PC-9 (cell line): ENCODE results near the gene MRGPRX3. TPM values are rescaled to one million over a fixed set of nuclear protein-coding genes. Genes with fewer than 3 reads are reported as not detected.

Experiments
- BruUV-seq: library from RNA; stranded (reverse); fragments of 400-500 nt; replicated peaks from 2 replicates; lab custom pipeline; 2021; lab: Mats Ljungman, UMichigan
- CTCF ChIA-PET: fragments of 300-600 bp; sonication (Branson Sonifier 250); formaldehyde crosslinking; loops from one replicate; lab custom pipeline; 2022; ENCODE audit warnings: antibody characterized with exemption; lab: Charles Lee
- POLR2A ChIA-PET: fragments of 300-600 bp; sonication (Branson Sonifier 250); formaldehyde crosslinking; loops from one replicate; lab custom pipeline; 2022; ENCODE audit warnings: antibody characterized with exemption; ENCODE audit not compliant: unreplicated experiment; lab: Charles Lee
- DNase-seq, 2 experiments: peaks; one replicate each; pipeline versions ENCODE4 v3.0.0 to v3.0.0-alpha.2; 2015 to 2022; ENCODE audit warnings: mixed read lengths in 1 of 2
- H2AFZ ChIP-seq: fragments of 200-600 bp; sonication (generic); 2 replicates; pipeline ENCODE4 v1.8.1; 2017; ENCODE audit warnings: antibody characterized with exemption
- H3F3A ChIP-seq: fragments of 200-600 bp; sonication (generic); 2 replicates; pipeline ENCODE4 v1.8.1; 2017; ENCODE audit warnings: antibody characterized with exemption, mild to moderate bottlenecking, low read depth; ENCODE audit not compliant: insufficient read depth
- H3K27ac ChIP-seq: fragments of 200-600 bp; sonication (generic); 2 replicates; pipeline ENCODE4 v1.6.1; 2016; ENCODE audit warnings: mixed run types
- H3K27me3 ChIP-seq: fragments of 200-600 bp; sonication (generic); 2 replicates; pipeline ENCODE4 v1.6.1; 2016; ENCODE audit warnings: low read depth, mixed run types; ENCODE audit not compliant: insufficient read depth
- H3K36me3 ChIP-seq: fragments of 200-600 bp; sonication (generic); 2 replicates; pipeline ENCODE4 v1.6.1; 2016; ENCODE audit warnings: low read depth, mixed run types
- H3K4me1 ChIP-seq: fragments of 200-600 bp; sonication (generic); replicated peaks from 2 replicates; pipeline ENCODE4 v1.6.1; 2016; ENCODE audit warnings: mixed run types; ENCODE audit not compliant: insufficient read depth
- H3K4me2 ChIP-seq: fragments of 200-600 bp; sonication (generic); 2 replicates; pipeline ENCODE4 v1.6.1; 2017; ENCODE audit warnings: mixed run types
- H3K4me3 ChIP-seq: fragments of 200-600 bp; sonication (generic); 2 replicates; pipeline ENCODE4 v1.6.1; 2016; ENCODE audit warnings: mixed run types
- H3K79me2 ChIP-seq: fragments of 200-600 bp; sonication (generic); 2 replicates; pipeline ENCODE4 v1.6.1; 2017; ENCODE audit warnings: low read depth, mixed run types
- H3K9me2 ChIP-seq: fragments of 200-600 bp; sonication (generic); 2 replicates; pipeline ENCODE4 v1.8.1; 2017; ENCODE audit warnings: mild to moderate bottlenecking; ENCODE audit not compliant: insufficient read depth
- H3K9me3 ChIP-seq: fragments of 200-600 bp; sonication (generic); 2 replicates; pipeline ENCODE4 v1.8.1; 2016; ENCODE audit warnings: low read depth; ENCODE audit not compliant: insufficient read depth
- H4K20me1 ChIP-seq: fragments of 200-600 bp; sonication (generic); 2 replicates; pipeline ENCODE4 v1.8.1; 2017; ENCODE audit not compliant: insufficient read depth
- EZH2 ChIP-seq: fragments of 200-600 bp; sonication (generic); IDR thresholded peaks from 2 replicates; pipeline ENCODE4 v1.8.0; 2017; ENCODE audit warnings: antibody characterized with exemption, low read depth
- intact Hi-C: fragments of 100-400 bp; cut with micrococcal nuclease; formaldehyde crosslinking; loops from one replicate; pipeline ENCODE4 v1.10.0; 2022; ENCODE audit not compliant: unreplicated experiment
- total RNA-seq: library from RNA; stranded (reverse); gene quantifications from 2 replicates; pipeline ENCODE4 v1.2.3, GENCODE V29; 2021
- TF ChIP-seq, protein P1 (sequence below): fragments of 200-600 bp; sonication (generic); conservative IDR thresholded peaks from 2 replicates; pipeline ENCODE4 v1.6.1; 2017; ENCODE audit warnings: mixed run types, antibody characterized with exemption, mild to moderate bottlenecking, moderate library complexity

The MRGPRX3 gene
- total RNA-seq, 1 experiment from 2014 or later, result not detected

DNA sequence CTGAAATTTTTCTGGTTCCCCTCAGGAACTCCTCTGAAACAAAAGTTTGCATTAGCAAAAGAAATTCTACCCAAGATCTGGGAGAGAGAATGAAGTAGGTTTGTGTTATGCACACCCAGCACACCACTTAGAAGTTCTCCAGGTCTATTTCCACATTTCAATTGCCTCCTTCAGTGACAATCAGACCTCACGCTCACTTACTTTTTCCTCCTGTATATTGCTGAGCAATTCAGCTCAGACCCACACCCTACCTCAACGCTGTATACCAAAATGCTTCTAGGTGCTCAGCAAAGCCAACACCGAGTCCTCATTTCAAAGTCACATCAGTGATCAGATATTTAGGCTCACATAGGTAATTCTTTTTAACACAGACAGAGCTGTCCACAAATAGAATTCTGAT is 19.2 kb downstream of the MRGPRX3 start:
- TF ChIP-seq, protein P1, sequence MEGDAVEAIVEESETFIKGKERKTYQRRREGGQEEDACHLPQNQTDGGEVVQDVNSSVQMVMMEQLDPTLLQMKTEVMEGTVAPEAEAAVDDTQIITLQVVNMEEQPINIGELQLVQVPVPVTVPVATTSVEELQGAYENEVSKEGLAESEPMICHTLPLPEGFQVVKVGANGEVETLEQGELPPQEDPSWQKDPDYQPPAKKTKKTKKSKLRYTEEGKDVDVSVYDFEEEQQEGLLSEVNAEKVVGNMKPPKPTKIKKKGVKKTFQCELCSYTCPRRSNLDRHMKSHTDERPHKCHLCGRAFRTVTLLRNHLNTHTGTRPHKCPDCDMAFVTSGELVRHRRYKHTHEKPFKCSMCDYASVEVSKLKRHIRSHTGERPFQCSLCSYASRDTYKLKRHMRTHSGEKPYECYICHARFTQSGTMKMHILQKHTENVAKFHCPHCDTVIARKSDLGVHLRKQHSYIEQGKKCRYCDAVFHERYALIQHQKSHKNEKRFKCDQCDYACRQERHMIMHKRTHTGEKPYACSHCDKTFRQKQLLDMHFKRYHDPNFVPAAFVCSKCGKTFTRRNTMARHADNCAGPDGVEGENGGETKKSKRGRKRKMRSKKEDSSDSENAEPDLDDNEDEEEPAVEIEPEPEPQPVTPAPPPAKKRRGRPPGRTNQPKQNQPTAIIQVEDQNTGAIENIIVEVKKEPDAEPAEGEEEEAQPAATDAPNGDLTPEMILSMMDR, result no peak
- no peak for TF ChIP-seq EZH2
- Histone ChIP-seq H3K4me3 (no peak overlapping the region), H2AFZ (no peak overlapping the region), H4K20me1 (no peaks in the 10 kb centered on the region), H3K9me2 (no peaks in the 10 kb centered on the region), H3K4me1 (no peaks in the 10 kb centered on the region), H3K27ac (no peak overlapping the region), H3K27me3 (peaks cover 70% of the 10 kb centered on the region), H3F3A (no peaks in the 10 kb centered on the region), H3K36me3 (no peaks in the 10 kb centered on the region), H3K9me3 (no peaks in the 10 kb centered on the region), H3K4me2 (no peak overlapping the region), H3K79me2 (no peaks in the 10 kb centered on the region)
- CTCF ChIA-PET, result no interaction called here
- DNase-seq, result no peak
- POLR2A ChIA-PET, result interaction anchor here (0.6 kb wide), 1 partner anchor 239 kb away, joined by 6 read pairs; no protein-coding TSS in a partner anchor
- intact Hi-C loops, result no loop called here
- no TSS peak for BruUV-seq

DNA sequence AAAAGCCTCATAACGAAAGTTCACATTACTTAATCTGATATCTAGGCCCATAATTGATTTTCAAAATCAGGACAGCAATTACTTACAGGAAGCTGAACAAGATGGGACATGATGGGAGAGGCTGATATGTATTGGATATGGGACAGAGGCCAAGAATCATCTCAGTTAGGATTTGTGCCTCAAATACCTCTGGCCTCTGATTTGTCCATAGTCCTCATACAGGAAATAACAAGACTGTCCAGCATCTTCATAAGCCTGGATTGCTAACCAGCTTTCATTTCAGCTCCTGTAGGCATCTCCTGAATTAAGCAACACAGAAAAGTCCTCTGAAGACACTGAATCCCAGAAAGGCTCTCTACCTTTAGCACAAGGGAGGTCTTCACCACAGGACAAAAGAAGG is 36.0 kb downstream of the MRGPRX3 start:
- no peak overlapping the region for H3K4me2 ChIP-seq
- no peaks in the 10 kb centered on the region for H3K9me2 ChIP-seq
- peaks cover 14% of the 10 kb centered on the region for H3K27me3 ChIP-seq
- ChIA-PET CTCF (no interaction called here), POLR2A (no interaction called here)
- TF ChIP-seq, protein P1, result no peak
- TF ChIP-seq EZH2, result no peak
- H4K20me1 ChIP-seq, result no peaks in the 10 kb centered on the region
- no peaks in the 10 kb centered on the region for H3K9me3 ChIP-seq
- no peaks in the 10 kb centered on the region for H3K36me3 ChIP-seq
- no TSS peak for BruUV-seq
- no peak overlapping the region for H3K27ac ChIP-seq
- no peaks in the 10 kb centered on the region for H3K79me2 ChIP-seq
- no peaks in the 10 kb centered on the region for H3K4me1 ChIP-seq
- no peak overlapping the region for H2AFZ ChIP-seq
- no peaks in the 10 kb centered on the region for H3F3A ChIP-seq
- intact Hi-C loops, result no loop called here
- H3K4me3 ChIP-seq, result no peak overlapping the region
- no peak for DNase-seq

- Histone ChIP-seq H3K4me3 (no peak overlapping the region), H3K4me1 (no peaks in the 10 kb centered on the region), H3K9me2 (no peaks in the 10 kb centered on the region), H3K79me2 (no peaks in the 10 kb centered on the region), H3K9me3 (no peaks in the 10 kb centered on the region), H3K36me3 (no peaks in the 10 kb centered on the region), H2AFZ (no peak overlapping the region), H3K4me2 (no peak overlapping the region), H3K27ac (no peak overlapping the region), H4K20me1 (no peaks in the 10 kb centered on the region), H3K27me3 (peaks cover 15% of the 10 kb centered on the region), H3F3A (no peaks in the 10 kb centered on the region)
- ChIA-PET CTCF (interaction anchor here (0.7 to 0.8 kb wide), 3 partner anchors 33 to 381 kb away, joined by 4 to 5 read pairs (median 4); no protein-coding TSS in a partner anchor), POLR2A (no interaction called here)
- peak in 1 of 2 experiments; percentile 45 for DNase-seq
- BruUV-seq, result no TSS peak
- intact Hi-C loops, result loop anchor here (1.0 kb wide), 2 partner anchors 480 to 631 kb away; no protein-coding TSS in a partner anchor
- TF ChIP-seq, protein P1, result peak; percentile 88
- no peak for TF ChIP-seq EZH2
Observed at GRCh38 chr11:18171377-18172000, 39.1 kb downstream of the MRGPRX3 start.
